Kidney (tissue), 14 donors: Measurements from ENCODE around the gene PPFIBP1. TPM values are rescaled to one million over a fixed set of nuclear protein-coding genes. Genes with fewer than 3 reads are reported as not detected.

Experiments used
- DNase-seq, 5 donors: peaks; one replicate each; pipeline ENCODE4 v3.0.0-alpha.2; 2013 to 2020
- FAIRE-seq: peaks from 2 replicates; lab custom pipeline; 2012; peaks lifted over from hg19 to GRCh38; lab: Jason Lieb, UNC
- H3K27ac ChIP-seq, 2 donors: one replicate each; pipeline ENCODE4 v1.7.0; 2013; ENCODE audit warnings: low read depth in 2 of 2, low read length in 2 of 2, inconsistent platforms in 1 of 2
- H3K27me3 ChIP-seq: one replicate; pipeline ENCODE4 v1.7.1; 2013; ENCODE audit warnings: low read length, inconsistent platforms; ENCODE audit not compliant: control insufficient read depth, insufficient read depth
- H3K36me3 ChIP-seq, 3 donors: one replicate each; pipeline versions ENCODE4 v1.7.0 to v1.7.1; 2013; ENCODE audit warnings: low read length in 3 of 3, control low read depth in 1 of 3, inconsistent platforms in 1 of 3; ENCODE audit not compliant: insufficient read depth in 3 of 3, control insufficient read depth in 2 of 3
- H3K4me1 ChIP-seq, 3 donors: one replicate each; pipeline versions ENCODE4 v1.7.0 to v1.7.1; 2013; ENCODE audit warnings: low read length in 3 of 3, inconsistent platforms in 1 of 3, low read depth in 1 of 3; ENCODE audit not compliant: control insufficient read depth in 2 of 3, insufficient read depth in 2 of 3
- H3K4me3 ChIP-seq, 3 donors: one replicate each; pipeline versions ENCODE4 v1.7.0 to v1.8.1; 2013; ENCODE audit warnings: low read length in 3 of 3, control low read depth in 1 of 3, inconsistent platforms in 1 of 3
- H3K9ac ChIP-seq, 3 donors: one replicate each; pipeline versions ENCODE4 v1.7.0 to v1.7.1; 2013; ENCODE audit warnings: low read length in 3 of 3, control low read depth in 1 of 3, inconsistent platforms in 1 of 3
- H3K9me3 ChIP-seq, 3 donors: one replicate each; pipeline versions ENCODE4 v1.7.0 to v1.7.1; 2013; ENCODE audit warnings: low read length in 3 of 3, control low read depth in 1 of 3, inconsistent platforms in 1 of 3; ENCODE audit not compliant: control insufficient read depth in 2 of 3, insufficient read depth in 1 of 3
- intact Hi-C: fragments of 100-400 bp; cut with DNase I; formaldehyde crosslinking; loops from one replicate; pipeline ENCODE4 v1.11.1; 2022
- polyA plus RNA-seq: library from polyadenylated mRNA; stranded (reverse); fragments of 350-450 nt; fragmentation: Illumina TruSeq; extraction: RNeasy Lipid Tissue Mini Kit (QIAGEN cat#74804); gene quantifications from one replicate; pipeline ENCODE4 v1.2.3, GENCODE V29; 2014; ENCODE audit warnings: low read depth, low replicate concordance; ENCODE audit not compliant: insufficient read depth
- total RNA-seq: library from RNA; stranded (reverse); fragmentation: NEBNext Ultra II Directional; extraction: Animal tissue kit (Norgen Biotek cat#: 25700); gene quantifications from one replicate; pipeline ENCODE4 v1.2.1, GENCODE V29; 2021
- TF ChIP-seq, protein P1 (sequence below): IDR thresholded peaks from 3 replicates; pipeline ENCODE4 v1.5.1; 2012; ENCODE audit warnings: mild to moderate bottlenecking, moderate library complexity, borderline replicate concordance; ENCODE audit not compliant: insufficient read depth; ENCODE audit errors: extremely low read depth
- donor health status: control.
- donor health status: control.
- donor health status: control.
- donor health status: control.
- donor health status: control.
- donor health status: DM: yes; HTN: yes; CAD: no.
- donor health status: Normal renal cell carcinoma (clear cell type).

PPFIBP1 gene
- total and polyA plus RNA-seq, 2 donors from 2014 or later, result 12.7 to 175 TPM

DNA sequence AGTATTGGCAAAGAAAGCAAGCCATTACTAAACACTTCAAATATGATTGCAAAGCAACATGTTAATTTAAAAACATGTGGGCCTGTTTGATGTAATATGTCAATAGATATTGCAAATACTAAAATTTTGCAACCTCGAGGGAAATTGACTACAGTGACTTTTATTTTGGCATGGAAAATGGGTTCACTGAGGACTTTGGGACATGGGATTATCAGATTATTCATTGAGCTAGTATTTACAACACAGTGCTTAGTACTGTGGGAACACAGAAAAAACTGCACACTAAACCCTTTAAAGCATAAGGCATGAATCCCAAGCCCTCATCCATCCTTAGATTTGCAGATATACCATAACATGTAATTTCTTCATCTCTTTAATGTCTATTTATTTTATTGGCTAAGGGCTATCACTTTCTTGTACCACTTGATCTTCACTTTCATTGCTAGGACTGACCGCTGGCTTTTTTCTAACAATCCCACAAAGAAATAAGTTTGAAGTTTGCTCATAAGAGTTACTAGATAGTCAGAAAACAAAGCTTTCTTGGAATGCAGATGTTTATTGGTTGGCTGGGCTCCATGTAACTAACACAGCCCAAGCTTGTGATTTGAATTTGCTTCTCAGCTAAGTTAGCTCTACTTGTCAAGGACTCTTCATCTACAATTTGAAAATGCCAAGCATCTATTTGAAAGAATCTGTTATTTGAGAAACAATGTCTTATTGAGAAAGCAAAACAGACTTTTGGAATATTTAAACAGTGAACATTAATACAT is 48.7 kb downstream of the PPFIBP1 start:
- Histone ChIP-seq H3K4me3 (no peak overlapping the region), H3K4me1 (peaks cover 0 to 8% (median 4%) of the 10 kb centered on the region in 3 donors), H3K9ac (no peak overlapping the region), H3K9me3 (no peaks in the 10 kb centered on the region), H3K27ac (no peak overlapping the region), H3K27me3 (no peaks in the 10 kb centered on the region), H3K36me3 (no peaks in the 10 kb centered on the region)
- intact Hi-C loops, result no loop called here
- no peak for FAIRE-seq
- TF ChIP-seq, protein P1, sequence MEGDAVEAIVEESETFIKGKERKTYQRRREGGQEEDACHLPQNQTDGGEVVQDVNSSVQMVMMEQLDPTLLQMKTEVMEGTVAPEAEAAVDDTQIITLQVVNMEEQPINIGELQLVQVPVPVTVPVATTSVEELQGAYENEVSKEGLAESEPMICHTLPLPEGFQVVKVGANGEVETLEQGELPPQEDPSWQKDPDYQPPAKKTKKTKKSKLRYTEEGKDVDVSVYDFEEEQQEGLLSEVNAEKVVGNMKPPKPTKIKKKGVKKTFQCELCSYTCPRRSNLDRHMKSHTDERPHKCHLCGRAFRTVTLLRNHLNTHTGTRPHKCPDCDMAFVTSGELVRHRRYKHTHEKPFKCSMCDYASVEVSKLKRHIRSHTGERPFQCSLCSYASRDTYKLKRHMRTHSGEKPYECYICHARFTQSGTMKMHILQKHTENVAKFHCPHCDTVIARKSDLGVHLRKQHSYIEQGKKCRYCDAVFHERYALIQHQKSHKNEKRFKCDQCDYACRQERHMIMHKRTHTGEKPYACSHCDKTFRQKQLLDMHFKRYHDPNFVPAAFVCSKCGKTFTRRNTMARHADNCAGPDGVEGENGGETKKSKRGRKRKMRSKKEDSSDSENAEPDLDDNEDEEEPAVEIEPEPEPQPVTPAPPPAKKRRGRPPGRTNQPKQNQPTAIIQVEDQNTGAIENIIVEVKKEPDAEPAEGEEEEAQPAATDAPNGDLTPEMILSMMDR, result no peak
- no peak for DNase-seq

DNA sequence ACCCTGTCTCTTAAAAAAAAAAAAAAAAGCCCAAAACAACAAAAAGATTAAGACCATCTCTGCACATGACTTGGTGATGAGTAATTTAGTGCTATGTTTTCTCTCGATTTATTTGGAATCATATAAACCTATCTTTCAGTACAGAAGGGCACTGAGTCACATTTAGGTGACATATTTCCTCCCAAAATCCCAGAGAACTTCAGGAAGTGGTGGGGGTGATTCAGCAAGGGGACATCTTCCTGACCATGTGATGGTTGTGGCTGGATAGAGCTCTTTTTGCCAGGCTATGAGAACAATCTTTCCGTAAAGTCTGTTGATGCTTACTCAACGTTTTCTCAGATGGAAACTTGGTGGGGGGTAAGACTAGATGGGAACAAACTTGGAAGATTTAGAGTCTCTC is 50.0 kb downstream of the PPFIBP1 start:
- H3K4me1 ChIP-seq, result peaks cover 0 to 8% (median 4%) of the 10 kb centered on the region in 3 donors
- intact Hi-C loops, result no loop called here
- TF ChIP-seq, protein P1, result no peak
- H3K9me3 ChIP-seq, result no peaks in the 10 kb centered on the region
- no peak for DNase-seq
- no peak overlapping the region for H3K9ac ChIP-seq
- no peak overlapping the region for H3K27ac ChIP-seq
- H3K4me3 ChIP-seq, result no peak overlapping the region
- no peak for FAIRE-seq
- H3K36me3 ChIP-seq, result peaks cover 2 to 4% (median 3%) of the 10 kb centered on the region in 3 donors
- no peaks in the 10 kb centered on the region for H3K27me3 ChIP-seq

DNA sequence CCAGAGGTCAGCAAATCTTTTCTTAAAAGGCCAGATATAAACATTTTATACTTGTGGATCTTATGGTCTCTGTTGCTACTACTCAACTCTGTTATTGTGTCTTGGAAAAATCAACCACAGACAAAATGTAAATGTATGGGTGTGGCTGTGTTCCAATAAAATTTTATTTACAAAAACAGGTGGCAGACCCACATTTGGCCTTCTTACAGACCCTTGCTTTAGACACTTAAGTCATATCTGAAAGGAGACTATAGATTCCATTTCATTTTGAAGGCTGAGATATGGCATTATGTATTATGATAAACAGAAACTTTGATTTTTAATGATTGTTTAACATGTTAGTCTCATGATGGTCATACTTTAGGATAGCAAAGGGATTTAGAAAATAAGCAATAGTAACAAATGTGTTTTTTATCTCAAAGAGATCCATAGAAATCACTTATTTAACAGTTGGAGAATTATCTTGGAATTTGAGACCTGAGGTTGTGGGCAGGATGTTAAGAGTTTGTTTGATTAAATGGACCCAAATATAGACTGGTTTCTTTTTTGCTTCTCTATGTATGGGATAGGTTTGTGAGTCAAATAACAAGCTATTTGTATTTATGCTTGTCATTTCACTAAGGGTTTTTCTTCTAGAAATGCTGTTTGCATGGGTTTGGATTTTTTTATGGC is 51.2 kb downstream of the PPFIBP1 start:
- no peak overlapping the region for H3K9ac ChIP-seq
- peaks cover 0 to 8% (median 4%) of the 10 kb centered on the region in 3 donors for H3K4me1 ChIP-seq

More for the DNA sequence above, 51.2 kb downstream of the PPFIBP1 start:
- TF ChIP-seq, protein P1, result no peak
- Histone ChIP-seq H3K36me3 (peaks cover 4 to 11% (median 5%) of the 10 kb centered on the region in 3 donors), H3K4me3 (no peak overlapping the region), H3K27ac (peak overlapping the region in 1 of 2 donors; percentile 48), H3K9me3 (no peaks in the 10 kb centered on the region), H3K27me3 (no peaks in the 10 kb centered on the region)
- intact Hi-C loops, result no loop called here
- no peak for DNase-seq
- peak; percentile 44 for FAIRE-seq
